Measurements from ENCODE around the gene DCC.

Gene DCC

GRCh38 chr18:52459890-52460289 lies 119.9 kb downstream of the DCC start:
- no peaks in the 10 kb centered on the region for H3K9me3 ChIP-seq (replicated peaks; ENCODE audit: insufficient read depth, low read length)
- no peaks in the 10 kb centered on the region for H3K27me3 ChIP-seq (replicated peaks; ENCODE audit: insufficient read depth, low read length)
- no peaks in the 10 kb centered on the region for H3K79me2 ChIP-seq (ENCODE audit: low read length)
- no peak overlapping the region for H3K4me3 ChIP-seq (ENCODE audit: low read length)
- no peak overlapping the region for H3K27ac ChIP-seq (ENCODE audit: low read length)
- TF ChIP-seq EZH2 (optimal IDR thresholded peaks at IDR 0.05; ENCODE audit: low read depth, low read length): no peak
- TF ChIP-seq CTCF (IDR thresholded peaks at IDR 0.05; ENCODE audit: low read length): no peak
- TF ChIP-seq EZH2phosphoT487 (IDR thresholded peaks at IDR 0.05; ENCODE audit: low read length): no peak
- no peaks in the 10 kb centered on the region for H3K9me2 ChIP-seq (replicated peaks; ENCODE audit: insufficient read depth, low read length)
- no peak overlapping the region for H3K4me2 ChIP-seq (ENCODE audit: low read depth, low read length)
- no peaks in the 10 kb centered on the region for H3F3A ChIP-seq (ENCODE audit: insufficient read depth, low read length)
- no peak overlapping the region for H2AFZ ChIP-seq (ENCODE audit: low read length)
- no peak for DNase-seq
- no peaks in the 10 kb centered on the region for H3K36me3 ChIP-seq (replicated peaks; ENCODE audit: insufficient read depth, low read length)
- no peaks in the 10 kb centered on the region for H4K20me1 ChIP-seq (ENCODE audit: insufficient read depth, low read length)
- no peak overlapping the region for H3K9ac ChIP-seq (ENCODE audit: low read length)
- H3K4me1 ChIP-seq (ENCODE audit: low read length): no peaks in the 10 kb centered on the region

GRCh38 chr18:52462853-52463252 lies 122.9 kb downstream of the DCC start:
- Histone ChIP-seq H3K27me3 (replicated peaks; ENCODE audit: insufficient read depth, low read length) (no peaks in the 10 kb centered on the region), H3K9me2 (replicated peaks; ENCODE audit: insufficient read depth, low read length) (no peaks in the 10 kb centered on the region), H3K9ac (ENCODE audit: low read length) (no peak overlapping the region), H3K9me3 (replicated peaks; ENCODE audit: insufficient read depth, low read length) (no peaks in the 10 kb centered on the region), H3K27ac (ENCODE audit: low read length) (no peak overlapping the region), H3K79me2 (ENCODE audit: low read length) (no peaks in the 10 kb centered on the region), H4K20me1 (ENCODE audit: insufficient read depth, low read length) (no peaks in the 10 kb centered on the region), H3K4me3 (ENCODE audit: low read length) (no peak overlapping the region), H3F3A (ENCODE audit: insufficient read depth, low read length) (no peaks in the 10 kb centered on the region), H3K36me3 (replicated peaks; ENCODE audit: insufficient read depth, low read length) (no peaks in the 10 kb centered on the region), H3K4me1 (ENCODE audit: low read length) (no peaks in the 10 kb centered on the region), H2AFZ (ENCODE audit: low read length) (no peak overlapping the region), H3K4me2 (ENCODE audit: low read depth, low read length) (no peak overlapping the region)
- DNase-seq: no peak
- TF ChIP-seq EZH2phosphoT487 (IDR thresholded peaks at IDR 0.05; ENCODE audit: low read length) (no peak), EZH2 (optimal IDR thresholded peaks at IDR 0.05; ENCODE audit: low read depth, low read length) (no peak), CTCF (IDR thresholded peaks at IDR 0.05; ENCODE audit: low read length) (no peak)

- H3K27ac ChIP-seq (ENCODE audit: low read length): no peak overlapping the region
- H3K27me3 ChIP-seq (replicated peaks; ENCODE audit: insufficient read depth, low read length): no peaks in the 10 kb centered on the region
- no peaks in the 10 kb centered on the region for H4K20me1 ChIP-seq (ENCODE audit: insufficient read depth, low read length)
- no peak for DNase-seq
- TF ChIP-seq EZH2phosphoT487 (IDR thresholded peaks at IDR 0.05; ENCODE audit: low read length): no peak
- TF ChIP-seq CTCF (IDR thresholded peaks at IDR 0.05; ENCODE audit: low read length): no peak
- no peak for TF ChIP-seq EZH2 (optimal IDR thresholded peaks at IDR 0.05; ENCODE audit: low read depth, low read length)
- no peak overlapping the region for H3K9ac ChIP-seq (ENCODE audit: low read length)
- H3K79me2 ChIP-seq (ENCODE audit: low read length): no peaks in the 10 kb centered on the region
- H3K9me2 ChIP-seq (replicated peaks; ENCODE audit: insufficient read depth, low read length): no peaks in the 10 kb centered on the region
- no peaks in the 10 kb centered on the region for H3F3A ChIP-seq (ENCODE audit: insufficient read depth, low read length)
- no peaks in the 10 kb centered on the region for H3K4me1 ChIP-seq (ENCODE audit: low read length)
- H3K4me3 ChIP-seq (ENCODE audit: low read length): no peak overlapping the region
- no peak overlapping the region for H2AFZ ChIP-seq (ENCODE audit: low read length)
- H3K4me2 ChIP-seq (ENCODE audit: low read depth, low read length): no peak overlapping the region
- no peaks in the 10 kb centered on the region for H3K9me3 ChIP-seq (replicated peaks; ENCODE audit: insufficient read depth, low read length)
- no peaks in the 10 kb centered on the region for H3K36me3 ChIP-seq (replicated peaks; ENCODE audit: insufficient read depth, low read length)
Observed at GRCh38 chr18:52465391-52465790, 125.4 kb downstream of the DCC start.

Data from MM.1S (cell line).